OCI-LY7 (cell line): Measurements from ENCODE around the gene CDR2. TPM values are rescaled to one million over a fixed set of nuclear protein-coding genes. Genes with fewer than 3 reads are reported as not detected.

Experiments used
- BruUV-seq: library from RNA; stranded (reverse); fragments of 400-500 nt; replicated peaks from 2 replicates; lab custom pipeline; 2021; lab: Mats Ljungman, UMichigan
- CTCF ChIA-PET: fragments of 300-600 bp; sonication (Branson Sonifier 250); formaldehyde crosslinking; loops from one replicate; lab custom pipeline; 2022; ENCODE audit warnings: antibody characterized with exemption; ENCODE audit not compliant: unreplicated experiment; lab: Charles Lee
- POLR2A ChIA-PET: fragments of 300-600 bp; sonication (Branson Sonifier 250); formaldehyde crosslinking; loops from one replicate; lab custom pipeline; 2022; ENCODE audit warnings: antibody characterized with exemption; lab: Charles Lee
- DNase-seq: peaks from one replicate; pipeline ENCODE4 v3.0.0-alpha.2; 2015; ENCODE audit warnings: low spot score
- H2AFZ ChIP-seq: fragments of 200-600 bp; sonication (generic), shearing (Covaris generic); 2 replicates; pipeline ENCODE4 v1.6.1; 2014; ENCODE audit warnings: mild to moderate bottlenecking, antibody characterized with exemption, low read length, moderate library complexity
- H3K27ac ChIP-seq: fragments of 200-600 bp; sonication (generic); 2 replicates; pipeline ENCODE4 v1.5.1; 2014; ENCODE audit warnings: mixed run types, low read depth, mild to moderate bottlenecking, moderate library complexity, low read length, inconsistent platforms; ENCODE audit not compliant: poor library complexity, severe bottlenecking
- H3K36me3 ChIP-seq: fragments of 200-600 bp; sonication (generic); 2 replicates; pipeline ENCODE4 v1.6.1; 2014; ENCODE audit warnings: mild to moderate bottlenecking, antibody characterized with exemption, low read length, moderate library complexity, mixed read lengths; ENCODE audit not compliant: insufficient read depth
- H3K4me1 ChIP-seq: fragments of 200-600 bp; sonication (generic); 2 replicates; pipeline ENCODE4 v1.5.1; 2014; ENCODE audit warnings: mild to moderate bottlenecking, low read length; ENCODE audit not compliant: insufficient read depth, poor library complexity, severe bottlenecking
- H3K4me2 ChIP-seq: fragments of 200-600 bp; sonication (generic); 2 replicates; pipeline ENCODE4 v1.6.1; 2014; ENCODE audit warnings: mild to moderate bottlenecking, low read length
- H3K4me3 ChIP-seq: fragments of 200-600 bp; sonication (generic); 2 replicates; pipeline ENCODE4 v1.5.1; 2014; ENCODE audit warnings: mild to moderate bottlenecking, low read depth, low read length; ENCODE audit not compliant: poor library complexity, severe bottlenecking
- H3K79me2 ChIP-seq: fragments of 200-600 bp; sonication (generic); 2 replicates; pipeline ENCODE4 v1.6.1; 2016; ENCODE audit warnings: low read depth, mild to moderate bottlenecking, low read length, moderate library complexity, mixed read lengths; ENCODE audit not compliant: insufficient read depth
- H3K9me2 ChIP-seq: fragments of 200-600 bp; sonication (generic); 2 replicates; pipeline ENCODE4 v1.6.1; 2016; ENCODE audit warnings: mild to moderate bottlenecking, low read length, mixed read lengths; ENCODE audit not compliant: insufficient read depth
- H3K9me3 ChIP-seq: fragments of 200-600 bp; sonication (generic); 2 replicates; pipeline ENCODE4 v1.6.1; 2014; ENCODE audit warnings: mild to moderate bottlenecking, mixed run types, low read length, mixed read lengths
- H4K20me1 ChIP-seq: fragments of 200-600 bp; sonication (generic); 2 replicates; pipeline ENCODE4 v1.6.1; 2014; ENCODE audit warnings: mild to moderate bottlenecking, antibody characterized with exemption, low read length, moderate library complexity, mixed read lengths; ENCODE audit not compliant: insufficient read depth
- CTCF ChIP-seq: fragments of 200-600 bp; sonication (generic); conservative IDR thresholded peaks from 2 replicates; pipeline ENCODE4 v1.5.1; 2014; ENCODE audit warnings: mild to moderate bottlenecking, antibody characterized with exemption, low read length, moderate library complexity, mixed read lengths
- EZH2phosphoT487 ChIP-seq: fragments of 200-600 bp; sonication (generic); IDR thresholded peaks from 2 replicates; pipeline ENCODE4 v1.6.1; 2018; ENCODE audit warnings: low read depth, borderline replicate concordance, mild to moderate bottlenecking, mixed run types, antibody characterized with exemption, low read length, moderate library complexity, mixed read lengths
- intact Hi-C: fragments of 100-400 bp; cut with micrococcal nuclease; formaldehyde crosslinking; loops from one replicate; pipeline ENCODE4 v1.10.0; 2022; ENCODE audit not compliant: unreplicated experiment
- total RNA-seq, 2 experiments: library from RNA; depleted of rRNA in 1 of 2; stranded (reverse); fragments of >200 nt in 1 of 2; shearing (Covaris generic) in 1 of 2; gene quantifications; 2 replicates each; pipeline ENCODE4 v1.2.3, GENCODE V29; 2014 to 2022

CDR2 gene
- total RNA-seq, 2 experiments from 2014 or later: 33.0 to 38.3 TPM

DNA sequence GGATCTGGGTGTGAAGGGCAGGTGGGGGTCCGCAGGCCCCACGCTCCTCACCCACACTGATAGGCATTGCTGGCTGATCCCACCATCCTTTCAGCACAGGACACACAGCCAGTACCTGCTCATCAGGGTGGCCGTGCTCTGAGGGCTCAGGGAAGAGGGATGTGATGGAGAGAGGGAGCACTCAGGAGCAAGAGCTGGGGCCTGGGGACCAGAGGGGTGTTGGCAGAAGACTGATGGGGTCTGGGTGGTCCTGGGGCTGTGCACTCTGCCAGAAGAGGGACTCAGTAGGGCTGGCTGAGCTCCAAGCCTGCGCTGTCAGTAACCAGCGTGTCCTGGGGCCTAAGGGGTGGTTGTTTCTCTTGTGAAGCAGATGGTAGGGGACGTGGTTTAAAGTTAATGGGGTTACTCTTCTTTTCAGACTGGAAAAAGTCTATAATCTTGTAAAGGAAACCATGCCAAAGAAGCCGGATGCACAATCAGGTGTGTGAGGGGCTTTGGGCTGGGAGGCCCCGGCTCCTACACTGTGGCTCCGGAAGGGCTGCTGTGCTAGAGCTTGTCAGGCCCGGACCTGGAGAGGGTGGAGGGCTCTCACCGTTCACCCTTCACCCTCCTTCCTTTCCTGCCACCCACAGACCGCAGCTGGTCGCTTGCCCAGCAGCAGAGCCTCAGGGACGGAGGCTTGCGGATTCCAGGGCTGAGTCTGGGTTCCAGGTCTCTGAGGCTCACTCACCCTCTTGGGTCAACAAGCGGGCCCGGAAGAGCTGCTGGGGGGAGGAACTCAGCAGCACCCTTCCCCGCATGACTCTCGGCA lies 49.4 kb downstream of the CDR2 start:
- no TSS peak for BruUV-seq
- Histone ChIP-seq H3K9me2 (no peaks in the 10 kb centered on the region), H2AFZ (no peak overlapping the region), H3K9me3 (no peaks in the 10 kb centered on the region), H3K4me1 (no peaks in the 10 kb centered on the region), H3K4me2 (no peak overlapping the region), H4K20me1 (0 out of 2 replicates have a peak, but pooled peaks cover 3% of the 10 kb centered on the region), H3K27ac (no peak overlapping the region), H3K36me3 (peaks cover 98% of the 10 kb centered on the region), H3K79me2 (no peaks in the 10 kb centered on the region), H3K4me3 (no peak overlapping the region)
- DNase-seq: no peak
- no peak for TF ChIP-seq CTCF
- TF ChIP-seq EZH2phosphoT487: no peak
- CTCF ChIA-PET: interaction anchor here (0.6 kb wide), 1 partner anchor 20 kb away, joined by 4 read pairs; no protein-coding TSS in a partner anchor
- POLR2A ChIA-PET: no interaction called here
- intact Hi-C loops: loop anchor here (5.0 kb wide), 1 partner anchor 1168 kb away; the partner anchor contains the start of gene LDAF1

DNA sequence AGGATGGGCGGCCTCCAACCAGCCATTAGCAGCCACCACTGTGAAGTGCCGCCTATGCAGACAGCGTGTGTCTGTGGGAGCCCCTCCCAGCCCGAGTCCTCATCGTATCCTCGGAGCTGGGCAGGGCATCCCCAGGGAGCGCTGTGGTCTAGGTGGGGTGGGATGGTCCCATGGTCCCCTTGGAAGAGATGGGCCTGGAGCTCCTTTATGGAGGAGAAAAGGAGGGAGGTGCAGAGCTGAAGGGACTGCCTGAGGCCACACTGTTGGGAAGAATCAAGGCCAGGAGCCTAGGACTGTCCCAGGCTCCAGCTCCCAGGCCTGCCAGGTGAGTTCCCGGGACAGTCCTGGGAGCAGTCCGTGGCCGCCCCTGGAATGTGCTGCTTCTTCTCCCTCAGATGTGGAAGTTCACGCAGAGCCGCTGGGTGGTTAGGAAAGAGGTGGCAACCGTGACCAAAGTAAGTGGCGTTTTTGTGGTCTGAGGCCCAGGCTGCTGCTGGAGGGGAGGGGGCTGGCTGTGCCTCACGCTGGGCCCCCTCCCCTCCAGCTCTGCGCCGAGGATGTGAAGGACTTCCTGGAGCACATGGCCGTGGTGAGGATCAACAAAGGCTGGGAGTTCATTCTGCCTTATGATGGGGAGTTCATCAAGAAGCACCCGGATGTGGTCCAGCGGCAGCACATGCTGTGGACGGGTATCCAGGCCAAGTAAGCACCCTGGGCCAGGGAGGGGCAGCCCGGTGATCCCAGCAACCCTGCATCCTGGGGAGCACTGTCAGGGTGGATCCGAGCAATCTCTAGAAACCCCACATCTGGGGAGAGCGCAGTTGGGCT lies 50.2 kb downstream of the CDR2 start:
- no peak overlapping the region for H3K4me2 ChIP-seq
- H4K20me1 ChIP-seq: 0 out of 2 replicates have a peak, but pooled peaks cover 3% of the 10 kb centered on the region
- BruUV-seq: no TSS peak
- H3K9me3 ChIP-seq: no peaks in the 10 kb centered on the region
- H3K79me2 ChIP-seq: no peaks in the 10 kb centered on the region
- no peaks in the 10 kb centered on the region for H3K4me1 ChIP-seq
- ChIA-PET CTCF (no interaction called here), POLR2A (no interaction called here)
- DNase-seq: no peak
- H3K4me3 ChIP-seq: no peak overlapping the region
- intact Hi-C loops: loop anchor here (5.0 kb wide), 1 partner anchor 1167 kb away; the partner anchor contains the start of gene LDAF1
- H3K27ac ChIP-seq: no peak overlapping the region
- TF ChIP-seq CTCF (no peak), EZH2phosphoT487 (no peak)
- H3K36me3 ChIP-seq: peaks cover 97% of the 10 kb centered on the region
- no peak overlapping the region for H2AFZ ChIP-seq
- no peaks in the 10 kb centered on the region for H3K9me2 ChIP-seq
